Heart right ventricle (tissue), 16 donors: ENCODE data around the gene TNRC6A. TPM values are rescaled to one million over a fixed set of nuclear protein-coding genes. Genes with fewer than 3 reads are reported as not detected.

Source experiments
- ATAC-seq, 8 donors: fragments of 200-7000 bp; cut with Tn5 transposase; one replicate each; pipeline ENCODE4 v1.9.1; 2020; ENCODE audit warnings: mild to moderate bottlenecking in 8 of 8, moderate library complexity in 8 of 8, moderate number of reproducible peaks in 1 of 8
- DNase-seq, 2 donors: peaks; one replicate each; pipeline ENCODE4 v3.0.0-alpha.2; 2020
- H3K27ac ChIP-seq, 10 donors: fragments of 200-600 bp; sonication (generic) in 2 of 10; one replicate each; pipeline versions ENCODE4 v1.5.0 to v1.8.0; 2020 to 2022; ENCODE audit warnings: mild to moderate bottlenecking in 3 of 10
- H3K27me3 ChIP-seq, 7 donors: fragments of 200-600 bp; one replicate each; pipeline ENCODE4 v1.8.0; 2021 to 2022; ENCODE audit warnings: mild to moderate bottlenecking in 2 of 7
- H3K36me3 ChIP-seq, 9 donors: fragments of 200-600 bp; sonication (generic) in 1 of 9; one replicate each; pipeline versions ENCODE4 v1.5.0 to v1.8.0; 2020 to 2022; ENCODE audit warnings: mild to moderate bottlenecking in 2 of 9
- H3K4me1 ChIP-seq, 9 donors: fragments of 200-600 bp; sonication (generic) in 1 of 9; one replicate each; pipeline versions ENCODE4 v1.5.0 to v1.8.0; 2020 to 2022; ENCODE audit warnings: mild to moderate bottlenecking in 4 of 9
- H3K4me3 ChIP-seq, 10 donors: fragments of 200-600 bp; sonication (generic) in 2 of 10; one replicate each; pipeline versions ENCODE4 v1.5.0 to v1.8.0; 2020 to 2022; ENCODE audit warnings: mild to moderate bottlenecking in 7 of 10, moderate library complexity in 2 of 10
- H3K9me3 ChIP-seq, 11 donors: fragments of 200-600 bp in 10 of 11; sonication (generic) in 2 of 11; one replicate each; pipeline versions ENCODE4 v1.5.0 to v1.8.0; 2013 to 2022; ENCODE audit warnings: mild to moderate bottlenecking in 2 of 11, control low read depth in 1 of 11, moderate library complexity in 1 of 11
- CTCF ChIP-seq, 9 donors: fragments of 200-600 bp; sonication (generic) in 2 of 9; IDR thresholded peaks; one replicate each; pipeline versions ENCODE4 v1.5.0 to v1.8.0; 2021 to 2022; ENCODE audit warnings: antibody characterized with exemption in 9 of 9, mild to moderate bottlenecking in 5 of 9, moderate library complexity in 1 of 9
- WGBS, 2 donors: extraction: QIAGEN DNeasy Blood & Tissue Kit; methylation state at CpG; one replicate each; pipeline ENCODE4 v1.1.7; 2013; ENCODE audit warnings: inconsistent platforms in 1 of 2; 5-methylcytosine and 5-hydroxymethylcytosine counted together
- intact Hi-C, 10 donors: fragments of 100-400 bp; cut with DNase I; formaldehyde crosslinking; loops; one replicate each; pipeline versions ENCODE4 v1.11.1 to v1.14.2; 2022
- polyA plus RNA-seq, 2 donors: library from polyadenylated mRNA; stranded (reverse); fragments of 200-250 nt; gene quantifications; one replicate each; pipeline ENCODE4 v1.2.3, GENCODE V29; 2013
- total RNA-seq, 10 donors: library from RNA; stranded (reverse); fragmentation: NEBNext Ultra II Directional in 3 of 10; extraction: Animal tissue kit (Norgen Biotek cat#: 25700) in 3 of 10; gene quantifications; one replicate each; pipeline versions ENCODE4 v1.2.1 to v1.2.4, GENCODE V29; 2021 to 2023
- donor health status: Arrhythmogenic right ventricular cardiomyopathy.
- donor health status: ischemic (EF 13 %, LVEDD 7.1; RV severe dilation, severe dysfunction).
- donor health status: healthy with polysubstance abuse.
- donor health status: DM: no; HTN: yes; CAD: no.
- donor health status: DM: no; HTN: no; CAD: no.
- donor health status: ischemic (EF 25% LVEDD 6.9; RV normal size, moderate dysfunction).
- donor health status: ischemic (EF 25% LVEDD 5.7; RV mildly dilated, moderate dysfunction).
- donor health status: healthy.
- donor health status: DM: yes; HTN: yes; CAD: no.
- donor health status: Ischemic cardiomyopathy.
- donor health status: ischemic (EF 35%, LVEDD 5.7; RV mildly dilated, moderate dysfunction).
- donor health status: nonischemic (EF 11% LVEDD 7.7; RV severe dilation, severe dysfunction).
- donor health status: DM: yes; HTN: yes; CAD: no.
- donor health status: PGD.
- donor health status: ischemic (EF 29% LVEDD 5.4; RV normal size, mild dysfunction).
- donor health status: nonischemic (EF 23%, LVEDD 6.1; RV moderate dilation, normal function).

Gene TNRC6A
- total and polyA plus RNA-seq, 12 donors: 8.3 to 51.4 (median 36.5) TPM

GRCh38 chr16:24849641-24850040 is 120.2 kb downstream of the TNRC6A start:
- Histone ChIP-seq H3K9me3 (no peaks in the 10 kb centered on the region), H3K27me3 (peaks cover 0 to 4% (median 0%) of the 10 kb centered on the region in 7 donors), H3K27ac (no peak overlapping the region), H3K4me3 (no peak overlapping the region), H3K4me1 (peaks cover 0 to 10% (median 3%) of the 10 kb centered on the region in 9 donors), H3K36me3 (no peaks in the 10 kb centered on the region)
- intact Hi-C loops: no loop called here
- DNase-seq (no peak), ATAC-seq (no peak)
- TF ChIP-seq CTCF (IDR thresholded peaks at IDR 0.05): no peak
- 73 to 89% methylated on average over 5 of the region's 5 CpGs for WGBS, 2 donors

DNA sequence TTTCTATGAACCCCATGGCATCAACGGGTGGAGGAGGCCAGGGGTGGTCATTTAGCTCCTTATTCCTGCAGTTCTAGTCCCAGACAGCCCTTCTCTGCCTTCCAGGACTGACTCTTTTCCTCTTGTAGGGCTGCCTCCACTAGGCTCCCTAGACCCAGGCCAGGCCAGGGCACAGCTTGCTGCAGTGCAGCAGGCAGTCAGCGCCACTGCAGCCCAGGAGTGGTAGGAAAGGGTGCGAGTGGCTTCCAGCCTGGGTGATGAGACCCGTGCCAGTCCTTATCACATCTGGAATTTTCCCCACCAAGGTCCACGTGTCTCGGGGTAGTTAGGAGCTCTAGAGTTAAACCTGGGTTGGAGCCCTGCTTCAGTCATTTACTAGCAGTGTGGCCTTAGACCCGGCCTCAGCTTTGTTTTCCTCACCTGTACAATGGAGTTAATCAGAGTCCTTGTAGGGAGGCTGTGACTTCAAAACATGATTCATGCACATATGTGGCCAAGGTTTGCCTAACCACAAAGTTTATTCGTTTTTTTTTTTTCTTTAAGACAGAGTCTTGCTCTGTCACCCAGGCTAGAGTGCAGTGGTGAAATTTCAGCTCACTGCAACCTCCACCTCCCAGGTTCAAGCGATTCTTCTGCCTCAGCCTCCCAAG is 121.0 kb downstream of the TNRC6A start:
- Histone ChIP-seq H3K4me3 (no peak overlapping the region), H3K27me3 (peaks cover 0 to 4% (median 0%) of the 10 kb centered on the region in 7 donors), H3K4me1 (peaks cover 0 to 10% (median 3%) of the 10 kb centered on the region in 9 donors), H3K36me3 (no peaks in the 10 kb centered on the region), H3K27ac (no peak overlapping the region), H3K9me3 (no peaks in the 10 kb centered on the region)
- 68 to 73% methylated on average over 9 of the region's 9 CpGs for WGBS, 2 donors
- DNase-seq (no peak), ATAC-seq (no peak)
- intact Hi-C loops: no loop called here
- TF ChIP-seq CTCF (IDR thresholded peaks at IDR 0.05): no peak

DNA sequence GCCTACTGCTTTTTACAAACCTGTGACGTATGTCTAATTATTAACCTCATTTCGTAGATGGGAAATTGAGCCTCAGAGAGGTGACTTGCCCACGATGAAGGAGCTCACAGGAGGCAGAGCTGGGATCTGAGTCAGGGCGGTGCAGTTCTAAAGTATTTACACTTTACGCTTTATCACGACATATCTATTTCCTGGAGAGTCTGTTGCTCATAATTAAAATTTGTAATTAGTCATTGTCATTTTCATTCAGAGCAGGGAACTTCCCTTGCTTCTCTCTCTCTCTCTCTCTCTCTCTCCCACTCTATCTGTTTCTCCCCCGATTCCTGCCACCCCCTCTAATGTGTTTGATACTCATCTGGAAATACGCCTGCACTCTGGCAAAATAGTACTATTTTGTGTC is 122.2 kb downstream of the TNRC6A start:
- ATAC-seq: no peak
- peaks cover 0 to 4% (median 0%) of the 10 kb centered on the region in 7 donors for H3K27me3 ChIP-seq

DNA sequence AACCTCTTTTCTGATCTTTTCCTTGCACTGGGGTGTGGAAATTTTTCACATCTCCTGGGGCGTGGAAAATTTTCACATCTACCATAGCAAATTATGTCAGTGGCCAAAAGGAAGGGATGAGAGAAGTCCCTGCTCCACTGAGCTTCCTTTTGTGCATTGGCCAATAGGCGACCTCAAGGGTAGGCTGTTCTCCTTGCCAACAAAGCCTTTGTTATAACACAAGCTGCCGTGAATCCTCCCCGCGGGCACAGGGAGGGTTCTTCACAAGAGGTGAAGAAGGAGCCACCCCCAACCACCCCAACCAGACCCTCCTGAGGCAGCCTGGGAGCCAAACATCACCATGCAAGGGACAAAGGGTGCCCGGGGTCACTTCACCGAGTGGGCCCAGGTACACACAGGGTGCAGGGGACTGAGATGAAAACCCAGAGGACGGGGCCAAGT is 122.8 kb downstream of the TNRC6A start:
- H3K27ac ChIP-seq: no peak overlapping the region
- TF ChIP-seq CTCF (IDR thresholded peaks at IDR 0.05): no peak
- no peaks in the 10 kb centered on the region for H3K36me3 ChIP-seq
- H3K4me1 ChIP-seq: peaks cover 0 to 10% (median 3%) of the 10 kb centered on the region in 9 donors
- WGBS, 2 donors: 69 to 72% methylated on average over 8 of the region's 8 CpGs
- H3K27me3 ChIP-seq: peaks cover 0 to 10% (median 0%) of the 10 kb centered on the region in 7 donors
- DNase-seq (no peak), ATAC-seq (no peak)
- no peaks in the 10 kb centered on the region for H3K9me3 ChIP-seq
- intact Hi-C loops: no loop called here
- H3K4me3 ChIP-seq: no peak overlapping the region

More for the DNA sequence above, 122.2 kb downstream of the TNRC6A start:
- Histone ChIP-seq H3K27ac (no peak overlapping the region), H3K9me3 (no peaks in the 10 kb centered on the region), H3K4me1 (peaks cover 0 to 10% (median 3%) of the 10 kb centered on the region in 9 donors), H3K4me3 (no peak overlapping the region), H3K36me3 (no peaks in the 10 kb centered on the region)
- intact Hi-C loops: no loop called here
- DNase-seq: no peak
- TF ChIP-seq CTCF (IDR thresholded peaks at IDR 0.05): no peak
- WGBS, 2 donors: 67 to 71% methylated on average over 8 of the region's 8 CpGs
